GM04503 (cell line): ENCODE results near the gene SNRNP25.
A peak's percentile ranks its signal among the peaks of the same experiment; 100 is the strongest.
"Not testable (repeated sequence)": the region's sequence is repeated elsewhere in the genome, so short reads cannot be mapped to it uniquely, and the experiment has no call there.

Experiments
- DNase-seq: peaks from one replicate; pipeline ENCODE4 v3.0.0-alpha.2; 2012; ENCODE audit warnings: low read depth

The SNRNP25 gene

DNA sequence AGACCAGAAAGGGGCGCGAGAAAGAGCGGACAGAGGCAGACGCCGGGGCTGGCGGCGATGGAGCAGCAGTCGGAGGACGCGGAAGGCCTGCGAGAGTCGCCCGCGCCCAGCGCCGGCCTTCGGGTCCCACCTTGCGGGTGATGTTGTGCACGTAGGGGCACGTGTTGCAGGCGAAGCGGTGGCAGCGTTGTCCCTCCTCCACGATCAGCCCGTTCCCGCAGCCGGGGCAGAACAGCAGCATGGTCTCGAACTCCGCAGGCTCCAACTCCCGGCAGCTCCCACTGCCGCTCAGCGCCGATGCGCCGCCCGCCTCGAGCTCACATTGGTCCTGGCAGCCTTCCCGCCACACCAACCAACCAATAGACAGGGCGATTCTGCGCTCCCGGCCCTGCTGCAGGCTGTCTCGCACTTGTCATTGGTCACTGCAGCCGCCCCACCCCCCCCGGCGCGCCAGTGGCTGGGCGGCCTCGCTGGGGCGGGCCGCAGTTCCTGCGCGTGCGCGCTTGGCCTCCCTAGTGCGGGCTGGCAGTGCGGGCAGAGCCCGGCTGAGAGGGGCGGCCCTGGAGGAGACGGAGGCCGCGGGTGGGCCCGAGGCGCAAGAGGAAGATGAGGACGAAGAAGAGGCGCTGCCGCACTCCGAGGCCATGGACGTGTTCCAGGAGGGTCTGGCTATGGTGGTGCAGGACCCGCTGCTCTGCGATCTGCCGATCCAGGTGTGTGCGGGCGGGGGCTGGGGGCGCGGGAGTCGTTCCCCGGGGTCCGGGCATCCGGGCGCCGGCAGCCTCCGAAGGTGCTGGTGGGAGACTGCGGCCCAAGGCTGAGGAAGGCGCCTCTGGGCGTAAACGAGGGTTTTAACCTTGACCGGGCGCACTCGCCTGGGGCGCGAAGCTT is at the start of gene SNRNP25, which contains the start of gene POLR3K:
SNRNP25 (plus strand) TSS at position 483 of the 891 bp plus-strand sequence; CDS start at position 672, 189 bp downstream.
POLR3K (minus strand) TSS at position 263 of the 891 bp plus-strand sequence; CDS start at position 241, 22 bp downstream.
- DNase-seq: peak; percentile 80

DNA sequence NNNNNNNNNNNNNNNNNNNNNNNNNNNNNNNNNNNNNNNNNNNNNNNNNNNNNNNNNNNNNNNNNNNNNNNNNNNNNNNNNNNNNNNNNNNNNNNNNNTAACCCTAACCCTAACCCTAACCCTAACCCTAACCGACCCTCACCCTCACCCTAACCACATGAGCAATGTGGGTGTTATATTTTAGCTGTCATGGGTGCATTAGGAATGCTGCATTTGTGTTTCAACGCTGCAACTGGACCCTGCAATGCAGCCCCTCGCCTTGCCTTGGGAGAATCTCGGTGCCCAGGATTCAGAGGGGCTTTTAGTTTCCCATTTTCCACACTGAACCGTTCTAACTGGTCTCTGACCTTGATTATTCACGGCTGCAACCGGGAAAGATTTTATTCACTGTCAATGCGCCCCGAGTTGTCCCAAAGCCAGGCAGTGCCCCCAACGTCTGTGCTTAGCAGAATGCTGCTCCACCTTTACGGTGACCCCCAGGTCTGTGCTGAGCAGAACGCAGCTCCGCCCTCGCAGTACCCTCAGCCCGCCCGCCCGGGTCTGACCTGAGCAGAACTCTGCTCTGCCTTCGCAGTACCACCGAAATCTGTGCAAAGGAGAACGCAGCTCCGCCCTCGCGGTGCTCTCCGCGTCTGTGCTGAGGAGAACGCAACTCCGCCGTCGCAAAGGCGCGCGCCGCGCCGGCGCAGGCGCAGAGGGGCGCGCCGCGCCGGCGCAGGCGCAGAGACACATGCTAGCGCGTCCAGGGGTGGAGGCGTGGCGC is 43.5 kb upstream of the SNRNP25 start:
- no peak for DNase-seq

DNA sequence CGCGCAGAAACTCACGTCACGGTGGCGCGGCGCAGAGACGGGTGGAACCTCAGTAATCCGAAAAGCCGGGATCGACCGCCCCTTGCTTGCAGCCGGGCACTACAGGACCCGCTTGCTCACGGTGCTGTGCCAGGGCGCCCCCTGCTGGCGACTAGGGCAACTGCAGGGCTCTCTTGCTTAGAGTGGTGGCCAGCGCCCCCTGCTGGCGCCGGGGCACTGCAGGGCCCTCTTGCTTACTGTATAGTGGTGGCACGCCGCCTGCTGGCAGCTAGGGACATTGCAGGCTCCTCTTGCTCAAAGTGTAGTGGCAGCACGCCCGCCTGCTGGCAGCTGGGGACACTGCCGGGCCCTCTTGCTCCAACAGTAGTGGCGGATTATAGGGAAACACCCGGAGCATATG is 42.9 kb upstream of the SNRNP25 start:
- not testable (repeated sequence) for DNase-seq

DNA sequence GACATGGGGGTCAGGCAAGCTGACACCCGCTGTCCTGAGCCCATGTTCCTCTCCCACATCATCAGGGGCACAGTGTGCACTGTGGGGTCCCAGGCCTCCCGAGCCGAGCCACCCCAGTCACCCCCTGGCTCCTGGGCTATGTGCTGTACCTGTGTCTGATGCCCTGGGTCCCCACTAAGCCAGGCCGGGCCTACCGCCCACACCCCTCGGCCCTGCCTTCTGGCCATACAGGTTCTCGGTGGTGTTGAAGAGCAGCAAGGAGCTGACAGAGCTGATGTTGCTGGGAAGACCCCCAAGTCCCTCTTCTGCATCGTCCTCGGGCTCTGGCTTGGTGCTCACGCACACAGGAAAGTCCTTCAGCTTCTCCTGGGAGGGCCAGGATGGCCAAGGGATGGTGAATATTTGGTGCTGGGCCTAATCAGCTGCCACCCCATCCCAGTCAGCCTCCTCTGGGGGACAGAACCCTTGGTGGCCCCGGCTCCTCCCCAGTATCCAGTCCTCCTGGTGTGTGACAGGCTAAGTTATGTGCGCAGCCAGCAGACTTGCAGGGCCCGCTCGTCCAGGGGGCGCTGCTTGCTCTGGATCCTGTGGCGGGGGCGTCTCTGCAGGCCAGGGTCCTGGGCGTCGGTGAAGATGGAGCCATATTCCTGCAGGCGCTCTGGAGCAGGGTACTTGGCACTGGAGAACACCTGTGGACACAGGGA is 36.4 kb upstream of the SNRNP25 start:
- not testable (repeated sequence) for DNase-seq

- DNase-seq: not testable (repeated sequence)
These were observed 32.7 kb upstream of the SNRNP25 start for GRCh38 chr16:20886-21285.

GRCh38 chr16:24151-24550 is 29.5 kb upstream of the SNRNP25 start:
- not testable (repeated sequence) for DNase-seq

DNA sequence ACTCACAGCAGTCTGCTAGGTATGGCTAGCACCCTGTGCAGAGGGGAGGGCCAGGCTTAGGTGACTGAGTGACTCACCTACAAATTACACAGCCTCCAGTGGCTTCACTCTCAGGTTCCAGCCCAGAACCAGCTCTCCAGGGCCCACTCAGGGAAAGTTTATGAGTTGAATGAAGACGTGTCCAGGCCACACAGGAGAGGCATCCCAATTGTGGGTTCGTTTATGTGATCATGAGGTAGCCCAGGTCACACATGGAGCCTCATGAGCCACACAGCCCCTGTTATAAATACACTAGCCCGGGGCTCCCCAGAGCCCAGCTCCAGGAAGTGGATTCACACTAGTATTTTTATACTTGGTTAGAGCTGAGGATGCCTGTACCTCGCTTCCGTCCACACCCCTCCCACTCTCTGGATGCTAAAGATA is 27.7 kb upstream of the SNRNP25 start:
- not testable (repeated sequence) for DNase-seq

DNA sequence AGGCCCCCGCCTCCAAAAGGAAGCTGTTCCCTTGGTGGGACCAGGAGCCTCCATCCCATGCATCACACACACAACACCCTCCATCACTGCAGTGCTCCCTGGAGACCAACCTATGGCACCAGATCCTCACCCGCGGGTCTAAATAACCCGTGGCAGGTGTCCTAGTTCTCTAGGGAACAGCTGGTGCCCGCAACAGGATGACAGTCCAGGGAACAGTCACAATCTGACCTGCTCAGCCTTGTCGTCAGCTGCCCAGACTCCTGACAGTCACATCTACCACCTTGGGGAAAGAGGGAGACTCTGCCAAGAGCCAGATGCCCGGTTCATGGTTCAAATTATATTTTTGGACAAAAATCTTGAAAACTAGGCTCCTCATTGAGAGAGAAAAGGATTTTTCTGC is 23.0 kb upstream of the SNRNP25 start:
- DNase-seq: not testable (repeated sequence)

- not testable (repeated sequence) for DNase-seq
These were observed 20.3 kb upstream of the SNRNP25 start for GRCh38 chr16:33154-33876.

DNA sequence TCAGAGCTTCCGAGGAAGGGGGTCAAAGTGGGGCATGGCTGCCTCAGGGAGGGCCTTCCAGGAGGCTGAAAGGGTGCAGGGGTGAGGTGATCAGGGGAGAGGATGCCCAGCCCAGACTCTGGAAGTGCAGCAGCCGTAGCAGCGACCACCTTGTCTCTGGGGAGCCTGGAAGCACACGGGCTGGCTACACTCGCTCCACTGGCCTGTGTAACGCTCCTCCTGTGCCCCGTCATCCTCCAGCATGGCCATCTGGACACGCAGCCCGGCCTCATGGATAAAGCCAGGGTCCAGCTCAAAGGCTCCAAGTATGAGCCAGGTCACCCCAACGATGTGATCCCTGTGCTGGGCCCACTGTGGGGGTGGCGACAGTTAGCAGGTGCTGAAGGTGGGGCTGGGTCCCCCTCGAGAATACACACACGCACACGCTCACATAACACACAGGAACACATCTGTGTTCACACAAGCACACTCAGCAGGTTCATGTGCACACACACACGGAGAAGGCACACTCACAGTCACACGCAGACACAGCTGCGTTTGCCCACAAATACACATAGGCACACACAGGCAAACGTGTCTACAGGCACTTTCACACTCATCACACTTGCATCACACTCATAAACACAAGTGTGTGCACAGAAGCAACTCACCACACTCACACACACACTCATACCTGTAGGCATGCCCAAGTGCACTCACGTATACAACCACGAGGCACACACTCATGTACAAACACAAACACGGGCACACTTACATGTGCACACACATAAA is 19.6 kb upstream of the SNRNP25 start:
- DNase-seq: no peak

- no peak for DNase-seq
These were observed 19.0 kb upstream of the SNRNP25 start for GRCh38 chr16:34648-34987.

DNA sequence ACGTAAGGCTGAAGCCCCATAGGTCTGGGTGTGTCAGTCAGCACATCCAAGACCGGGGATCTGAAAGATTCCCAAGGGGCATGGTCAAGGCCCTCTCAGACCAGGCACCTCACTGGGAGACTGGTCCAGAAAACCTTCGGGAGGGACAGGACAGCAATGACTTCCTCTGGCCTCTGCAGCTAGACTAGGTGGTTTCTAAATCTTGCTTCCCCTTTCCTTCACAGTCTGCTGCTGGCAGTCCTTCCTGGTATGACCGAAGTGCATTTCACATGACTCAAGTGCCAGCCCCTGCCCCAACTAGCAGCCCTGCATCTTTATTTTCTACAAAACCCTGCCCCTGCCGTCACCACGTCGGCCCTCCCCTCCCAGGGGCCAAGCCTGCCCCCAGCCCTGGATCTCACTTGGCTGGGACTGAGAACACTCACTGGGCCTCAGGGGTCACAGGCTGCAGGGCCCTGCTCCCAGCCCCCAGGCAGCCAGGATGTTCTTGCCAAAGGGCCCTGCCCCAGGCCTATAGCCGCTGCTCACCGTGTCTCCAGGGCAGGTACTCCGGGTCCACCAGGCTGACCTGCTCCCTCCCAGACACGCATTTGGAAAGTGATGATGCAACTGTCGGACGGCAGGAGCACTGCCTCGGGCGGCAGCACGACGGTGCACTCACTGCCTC is 18.5 kb upstream of the SNRNP25 start:
- DNase-seq: no peak

DNA sequence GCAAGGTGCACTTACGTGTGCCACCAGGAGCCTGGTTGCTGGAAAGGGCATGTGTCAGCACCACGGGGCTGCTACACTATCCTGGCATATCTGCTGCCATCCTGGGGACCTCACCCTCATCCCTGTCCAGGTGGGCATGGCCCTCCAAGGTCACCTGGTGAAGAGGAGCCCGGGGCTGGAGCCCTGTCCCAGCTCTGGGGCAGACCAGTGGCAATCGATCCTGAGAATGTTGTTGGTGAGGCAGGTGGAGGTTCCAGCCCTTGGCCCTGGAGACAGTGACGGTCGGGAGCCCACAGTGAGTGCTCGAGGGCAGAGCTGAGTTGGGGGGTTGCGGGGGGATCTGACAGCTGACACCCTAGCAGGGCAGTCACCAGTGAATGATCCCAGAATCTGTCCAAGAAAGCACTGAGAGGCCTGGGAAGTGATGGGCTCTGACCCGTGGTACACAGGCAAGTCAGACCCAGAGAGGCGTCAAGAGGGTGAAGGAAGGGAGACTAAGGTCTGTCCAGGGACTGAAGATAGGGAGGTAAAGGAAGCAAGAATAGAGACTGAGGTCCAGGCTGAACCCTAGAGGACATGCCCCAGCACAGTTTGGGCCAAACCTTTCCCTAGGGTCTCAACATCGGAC is 17.8 kb upstream of the SNRNP25 start:
- DNase-seq: no peak

DNA sequence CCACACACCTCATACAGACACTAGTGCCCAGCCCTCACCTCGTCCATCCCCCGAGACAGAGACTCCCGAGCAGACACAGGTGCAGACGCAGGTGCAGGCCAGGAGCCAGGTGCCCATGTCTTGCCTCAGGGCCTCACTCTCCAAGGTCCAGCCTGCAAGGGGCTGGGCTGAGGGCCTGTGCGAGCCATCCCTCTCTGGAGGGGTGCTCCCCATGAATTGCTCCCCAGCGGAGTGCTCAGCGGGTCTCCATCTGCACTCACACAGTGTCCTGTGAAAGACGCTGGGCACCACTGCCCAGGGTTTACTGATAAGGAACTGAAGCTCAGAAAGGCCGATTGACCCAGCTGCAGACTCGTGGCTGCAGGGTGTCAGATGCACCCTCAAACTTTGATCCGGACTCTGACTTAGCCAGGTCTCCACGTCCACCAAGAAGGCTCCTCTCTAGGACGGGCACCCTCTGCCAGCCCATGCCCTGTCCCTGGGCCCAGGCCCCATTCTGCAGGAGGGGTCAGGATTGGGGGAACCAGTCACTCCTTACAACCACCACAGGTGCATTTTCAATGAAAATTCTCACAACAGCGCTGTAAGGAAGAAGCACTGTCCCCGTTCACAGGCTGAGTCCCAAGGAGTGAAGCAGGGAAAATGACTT is 17.2 kb upstream of the SNRNP25 start:
- no peak for DNase-seq

DNA sequence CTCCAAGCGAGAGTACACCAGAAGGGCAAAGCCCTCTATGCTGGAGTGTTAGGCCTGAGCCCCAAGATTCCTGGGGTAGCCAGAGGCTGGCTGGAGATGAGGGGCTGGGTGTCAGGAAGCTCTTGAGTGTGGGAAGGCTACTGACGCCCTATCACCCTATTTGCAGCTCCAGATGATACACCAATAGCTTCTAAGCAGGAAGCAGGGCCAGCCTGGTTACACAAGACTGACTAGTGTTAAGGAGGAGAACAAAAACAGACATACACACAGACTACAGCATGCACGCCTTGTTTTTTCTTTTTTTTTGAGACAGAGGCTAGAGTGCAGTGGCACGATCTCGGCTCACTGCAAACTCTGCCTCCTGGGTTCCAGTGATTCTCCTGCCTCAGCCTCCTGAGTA is 16.1 kb upstream of the SNRNP25 start:
- DNase-seq: no peak

DNA sequence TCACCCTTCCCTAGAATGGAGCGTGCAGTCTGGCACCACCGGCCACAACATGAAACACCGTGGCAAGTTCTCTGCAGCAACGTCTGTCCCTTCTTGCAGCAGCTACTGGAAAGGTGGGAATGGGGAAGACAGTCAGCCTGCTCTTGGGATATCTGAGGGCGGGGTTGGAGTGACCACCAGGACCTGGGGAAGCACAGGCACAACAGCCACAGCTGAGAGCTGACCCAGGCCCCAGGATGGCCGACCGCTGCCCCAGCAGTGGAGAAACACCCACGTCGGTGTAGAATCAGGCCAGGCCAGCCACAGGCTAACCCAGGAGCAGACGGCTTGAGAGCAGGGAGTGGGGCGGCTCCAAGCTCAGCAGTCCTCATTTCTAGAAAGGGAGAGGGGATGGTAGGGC is 15.4 kb upstream of the SNRNP25 start:
- DNase-seq: not testable (repeated sequence)

- no peak for DNase-seq
These were observed 14.4 kb upstream of the SNRNP25 start for GRCh38 chr16:38941-39892.

- no peak for DNase-seq
These were observed 12.1 kb upstream of the SNRNP25 start for GRCh38 chr16:41439-42068.
